ENCODE data around the gene MARCHF9. TPM values are rescaled to one million over a fixed set of nuclear protein-coding genes. Genes with fewer than 3 reads are reported as not detected.

Gene MARCHF9
- total and polyA plus RNA-seq, 4 donors: 4.8 to 29.9 (median 14.0) TPM

GRCh38 chr12:57750561-57751431 lies 4.1 kb upstream of the MARCHF9 start:
- H3K36me3 ChIP-seq (ENCODE audit: control insufficient read depth in 1 of 2, insufficient read depth in 2 of 2, low read length in 1 of 2): peaks cover 0 to 4% of the 10 kb centered on the region in 2 donors
- H3K4me3 ChIP-seq (ENCODE audit: low read length in 2 of 2): no peak overlapping the region
- intact Hi-C loops (cut with DNase I): no loop called here
- no peaks in the 10 kb centered on the region for H3K27me3 ChIP-seq (ENCODE audit: control insufficient read depth in 1 of 2, insufficient read depth in 2 of 2, low read length in 1 of 2)
- ATAC-seq (ENCODE audit: low FRiP score): no peak
- H3K9me3 ChIP-seq (ENCODE audit: control insufficient read depth, low read length): no peaks in the 10 kb centered on the region
- no peak for DNase-seq
- WGBS, 2 donors: 84 to 88% methylated on average over 15 of the region's 15 CpGs
- peak overlapping the region in 1 of 2 donors; percentile 65 for H3K27ac ChIP-seq (ENCODE audit: low read depth in 1 of 2, low read length in 2 of 2)
- peaks cover 0 to 4% of the 10 kb centered on the region in 2 donors for H3K4me1 ChIP-seq (ENCODE audit: control insufficient read depth in 1 of 2, insufficient read depth in 2 of 2, low read length in 2 of 2)

- no peak for ATAC-seq (ENCODE audit: low FRiP score)
- peak overlapping the region in 1 of 2 donors; percentile 65 for H3K27ac ChIP-seq (ENCODE audit: low read depth in 1 of 2, low read length in 2 of 2)
Observed at GRCh38 chr12:57751432-57751787, 3.5 kb upstream of the MARCHF9 start.

GRCh38 chr12:57751788-57752667 lies 2.9 kb upstream of the MARCHF9 start, which contains the start of gene CDK4:
TSS of gene CDK4 (minus strand) at chr12:57752310. CDS start at chr12:57751717, 593 bp downstream.
- ATAC-seq (ENCODE audit: low FRiP score) (peak; percentile 97), DNase-seq (peak; percentile 99 to 100)
- H3K4me1 ChIP-seq (ENCODE audit: control insufficient read depth in 1 of 2, insufficient read depth in 2 of 2, low read length in 2 of 2): peaks cover 0 to 4% of the 10 kb centered on the region in 2 donors
- intact Hi-C loops (cut with DNase I): no loop called here
- H3K27me3 ChIP-seq (ENCODE audit: control insufficient read depth in 1 of 2, insufficient read depth in 2 of 2, low read length in 1 of 2): no peaks in the 10 kb centered on the region
- 0 to 1% methylated on average over 58 of the region's 58 CpGs for WGBS, 2 donors
- no peaks in the 10 kb centered on the region for H3K9me3 ChIP-seq (ENCODE audit: control insufficient read depth, low read length)
- H3K36me3 ChIP-seq (ENCODE audit: control insufficient read depth in 1 of 2, insufficient read depth in 2 of 2, low read length in 1 of 2): peaks cover 0 to 4% of the 10 kb centered on the region in 2 donors
- H3K4me3 ChIP-seq (ENCODE audit: low read length in 2 of 2): peak within 1 kb of the TSS; percentile 60 to 75
- peak within 1 kb of the TSS; percentile 28 to 80 for H3K27ac ChIP-seq (ENCODE audit: low read depth in 1 of 2, low read length in 2 of 2)

More at GRCh38 chr12:57751432-57751787, 3.5 kb upstream of the MARCHF9 start:
- peak overlapping the region; percentile 60 to 75 for H3K4me3 ChIP-seq (ENCODE audit: low read length in 2 of 2)
- 10 to 14% methylated on average over 8 of the region's 8 CpGs for WGBS, 2 donors
- H3K4me1 ChIP-seq (ENCODE audit: control insufficient read depth in 1 of 2, insufficient read depth in 2 of 2, low read length in 2 of 2): peaks cover 0 to 4% of the 10 kb centered on the region in 2 donors
- intact Hi-C loops (cut with DNase I): no loop called here
- H3K27me3 ChIP-seq (ENCODE audit: control insufficient read depth in 1 of 2, insufficient read depth in 2 of 2, low read length in 1 of 2): no peaks in the 10 kb centered on the region
- peaks cover 0 to 4% of the 10 kb centered on the region in 2 donors for H3K36me3 ChIP-seq (ENCODE audit: control insufficient read depth in 1 of 2, insufficient read depth in 2 of 2, low read length in 1 of 2)
- no peaks in the 10 kb centered on the region for H3K9me3 ChIP-seq (ENCODE audit: control insufficient read depth, low read length)
- no peak for DNase-seq

- 4 to 5% methylated on average over 4 to 5 of the region's 5 CpGs for WGBS, 2 donors
- intact Hi-C loops (cut with DNase I): no loop called here
- no peak for ATAC-seq (ENCODE audit: low FRiP score)
Observed at GRCh38 chr12:57752668-57753000, 2.3 kb upstream of the MARCHF9 start.

GRCh38 chr12:57753756-57754337 lies 1.1 kb upstream of the MARCHF9 start:
- H3K27ac ChIP-seq (ENCODE audit: low read depth in 1 of 2, low read length in 2 of 2): no peak overlapping the region
- DNase-seq: no peak
- ATAC-seq (ENCODE audit: low FRiP score): no peak
- WGBS, 2 donors: 13 to 18% methylated on average over 1 of the region's 1 CpG
- H3K4me1 ChIP-seq (ENCODE audit: control insufficient read depth in 1 of 2, insufficient read depth in 2 of 2, low read length in 2 of 2): peaks cover 0 to 4% of the 10 kb centered on the region in 2 donors
- H3K4me3 ChIP-seq (ENCODE audit: low read length in 2 of 2): no peak overlapping the region
- H3K36me3 ChIP-seq (ENCODE audit: control insufficient read depth in 1 of 2, insufficient read depth in 2 of 2, low read length in 1 of 2): peaks cover 0 to 4% of the 10 kb centered on the region in 2 donors
- no peaks in the 10 kb centered on the region for H3K27me3 ChIP-seq (ENCODE audit: control insufficient read depth in 1 of 2, insufficient read depth in 2 of 2, low read length in 1 of 2)
- intact Hi-C loops (cut with DNase I): no loop called here
- H3K9me3 ChIP-seq (ENCODE audit: control insufficient read depth, low read length): no peaks in the 10 kb centered on the region

More at GRCh38 chr12:57752668-57753000, 2.3 kb upstream of the MARCHF9 start:
- H3K27me3 ChIP-seq (ENCODE audit: control insufficient read depth in 1 of 2, insufficient read depth in 2 of 2, low read length in 1 of 2): no peaks in the 10 kb centered on the region
- peaks cover 0 to 4% of the 10 kb centered on the region in 2 donors for H3K4me1 ChIP-seq (ENCODE audit: control insufficient read depth in 1 of 2, insufficient read depth in 2 of 2, low read length in 2 of 2)
- peaks cover 0 to 2% of the 10 kb centered on the region in 2 donors for H3K36me3 ChIP-seq (ENCODE audit: control insufficient read depth in 1 of 2, insufficient read depth in 2 of 2, low read length in 1 of 2)
- no peak overlapping the region for H3K4me3 ChIP-seq (ENCODE audit: low read length in 2 of 2)
- no peak overlapping the region for H3K27ac ChIP-seq (ENCODE audit: low read depth in 1 of 2, low read length in 2 of 2)
- H3K9me3 ChIP-seq (ENCODE audit: control insufficient read depth, low read length): no peaks in the 10 kb centered on the region
- no peak for DNase-seq

- ATAC-seq (ENCODE audit: low FRiP score) (no peak), DNase-seq (no peak)
- Histone ChIP-seq H3K9me3 (ENCODE audit: control insufficient read depth, low read length) (no peaks in the 10 kb centered on the region), H3K27ac (ENCODE audit: low read depth in 1 of 2, low read length in 2 of 2) (no peak overlapping the region), H3K4me3 (ENCODE audit: low read length in 2 of 2) (peak overlapping the region; percentile 87 to 89), H3K27me3 (ENCODE audit: control insufficient read depth in 1 of 2, insufficient read depth in 2 of 2, low read length in 1 of 2) (no peaks in the 10 kb centered on the region), H3K4me1 (ENCODE audit: control insufficient read depth in 1 of 2, insufficient read depth in 2 of 2, low read length in 2 of 2) (peaks cover 0 to 4% of the 10 kb centered on the region in 2 donors), H3K36me3 (ENCODE audit: control insufficient read depth in 1 of 2, insufficient read depth in 2 of 2, low read length in 1 of 2) (peaks cover 0 to 2% of the 10 kb centered on the region in 2 donors)
- intact Hi-C loops (cut with DNase I): no loop called here
- 0% methylated on average over 34 of the region's 34 CpGs; no CpG with 5 or more reads in 1 of the 2 donors for WGBS, 2 donors
Observed at GRCh38 chr12:57755194-57755453, 221 bp downstream of the MARCHF9 start.

GRCh38 chr12:57755454-57756372 lies 810 bp downstream of the MARCHF9 start:
- no peak for ATAC-seq (ENCODE audit: low FRiP score)
- H3K36me3 ChIP-seq (ENCODE audit: control insufficient read depth in 1 of 2, insufficient read depth in 2 of 2, low read length in 1 of 2): peaks cover 0 to 2% of the 10 kb centered on the region in 2 donors
- 3% methylated on average over 63 to 76 of the region's 76 CpGs for WGBS, 2 donors
- H3K9me3 ChIP-seq (ENCODE audit: control insufficient read depth, low read length): no peaks in the 10 kb centered on the region
- H3K27me3 ChIP-seq (ENCODE audit: control insufficient read depth in 1 of 2, insufficient read depth in 2 of 2, low read length in 1 of 2): no peaks in the 10 kb centered on the region
- peak in 1 of 2 donors; percentile 84 for DNase-seq
- peaks cover 0 to 4% of the 10 kb centered on the region in 2 donors for H3K4me1 ChIP-seq (ENCODE audit: control insufficient read depth in 1 of 2, insufficient read depth in 2 of 2, low read length in 2 of 2)
- intact Hi-C loops (cut with DNase I): no loop called here
- H3K27ac ChIP-seq (ENCODE audit: low read depth in 1 of 2, low read length in 2 of 2): no peak overlapping the region
- H3K4me3 ChIP-seq (ENCODE audit: low read length in 2 of 2): peak overlapping the region; percentile 87 to 89

Data from aorta (tissue), 5 donors.